Hepatic stellate cell (primary cell): ENCODE data around the gene SCGB1C2.
A peak's percentile ranks its signal among the peaks of the same experiment; 100 is the strongest.

Experiments
- DNase-seq: peaks from one replicate; pipeline ENCODE4 v3.0.0; 2011; ENCODE audit warnings: low spot score

Gene SCGB1C2

DNA sequence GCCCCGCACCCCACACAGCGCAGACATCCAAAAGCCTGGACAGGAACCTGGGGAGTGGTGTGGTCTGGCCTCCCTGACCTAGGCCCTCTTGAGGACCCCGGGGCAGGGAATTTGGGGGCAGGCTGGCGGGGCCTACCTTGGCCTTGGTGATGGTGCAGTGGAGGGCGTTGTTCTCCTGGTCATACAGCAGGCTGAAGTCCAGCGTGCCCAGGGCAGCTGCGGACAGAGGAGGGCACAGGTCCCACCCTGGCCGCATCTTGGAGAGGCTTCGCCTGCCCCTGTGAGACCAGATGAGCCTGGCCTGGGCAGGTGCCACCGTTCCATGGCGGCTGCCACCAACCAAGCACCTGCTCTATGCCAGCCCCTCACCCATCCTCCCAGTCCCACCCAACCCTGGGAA is 35.0 kb downstream of the SCGB1C2 start:
- no peak for DNase-seq

GRCh38 chr17:173166-173911 is 36.0 kb downstream of the SCGB1C2 start:
- no peak for DNase-seq

DNA sequence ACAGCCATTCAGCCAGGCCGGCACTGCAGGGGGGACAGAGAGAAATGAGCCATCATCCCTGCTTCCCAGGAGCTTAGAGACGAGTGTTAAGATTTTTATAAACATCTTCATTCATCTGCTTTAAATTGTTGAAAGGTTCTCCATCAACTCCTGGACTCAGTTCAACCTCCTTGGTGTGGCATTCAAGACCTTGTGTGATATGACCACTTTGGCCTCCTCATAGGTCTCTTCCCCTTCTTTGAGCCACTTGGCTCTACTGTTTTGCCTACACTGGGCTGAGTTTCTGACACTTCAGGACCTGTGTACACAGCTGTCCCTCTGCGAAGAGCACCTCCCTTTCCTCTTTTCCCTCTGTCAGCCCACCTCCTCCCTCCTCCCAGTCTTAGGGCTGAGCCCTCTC is 39.8 kb downstream of the SCGB1C2 start:
- DNase-seq = no peak

DNA sequence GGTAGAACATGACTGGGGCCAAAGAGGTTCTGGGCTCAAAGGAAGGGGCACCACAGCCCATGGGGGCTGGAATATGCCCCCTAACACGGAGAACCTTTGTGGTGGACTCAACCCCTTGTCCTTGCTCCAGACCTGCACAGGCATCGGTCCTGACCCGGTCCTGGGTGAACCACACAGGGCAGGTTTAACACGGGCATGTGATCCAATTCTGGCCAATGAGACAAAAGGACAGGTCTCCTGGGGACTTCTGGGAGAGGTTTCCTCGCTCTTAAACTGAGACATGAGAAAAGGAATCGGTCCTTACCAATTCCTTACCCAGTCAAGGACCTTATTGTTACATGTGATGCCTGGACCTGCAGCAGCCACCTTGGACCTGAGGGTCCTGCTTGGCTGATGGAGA is 40.4 kb downstream of the SCGB1C2 start:
- DNase-seq = no peak

- no peak for DNase-seq
Measured at GRCh38 chr17:178292-179065, 41.1 kb downstream of the SCGB1C2 start.

DNA sequence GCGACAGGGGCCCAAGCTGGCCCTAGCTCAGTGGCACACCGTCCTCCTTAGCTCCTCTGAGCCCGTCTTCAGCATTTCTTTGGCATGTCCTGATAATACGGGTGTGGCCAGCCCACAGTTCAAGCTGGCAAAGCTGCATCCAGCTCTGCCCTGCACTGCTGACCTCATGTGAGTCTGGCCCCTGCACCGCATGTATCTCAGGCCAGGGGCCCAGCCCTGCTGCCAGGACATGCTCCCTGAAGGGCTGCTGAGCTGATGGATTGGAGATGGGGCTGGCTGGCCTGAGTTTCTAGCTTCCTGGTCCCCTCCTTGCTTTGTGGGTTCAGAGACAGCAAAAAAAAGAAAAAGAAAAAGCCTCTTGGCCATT is 41.7 kb downstream of the SCGB1C2 start:
- DNase-seq = no peak

DNA sequence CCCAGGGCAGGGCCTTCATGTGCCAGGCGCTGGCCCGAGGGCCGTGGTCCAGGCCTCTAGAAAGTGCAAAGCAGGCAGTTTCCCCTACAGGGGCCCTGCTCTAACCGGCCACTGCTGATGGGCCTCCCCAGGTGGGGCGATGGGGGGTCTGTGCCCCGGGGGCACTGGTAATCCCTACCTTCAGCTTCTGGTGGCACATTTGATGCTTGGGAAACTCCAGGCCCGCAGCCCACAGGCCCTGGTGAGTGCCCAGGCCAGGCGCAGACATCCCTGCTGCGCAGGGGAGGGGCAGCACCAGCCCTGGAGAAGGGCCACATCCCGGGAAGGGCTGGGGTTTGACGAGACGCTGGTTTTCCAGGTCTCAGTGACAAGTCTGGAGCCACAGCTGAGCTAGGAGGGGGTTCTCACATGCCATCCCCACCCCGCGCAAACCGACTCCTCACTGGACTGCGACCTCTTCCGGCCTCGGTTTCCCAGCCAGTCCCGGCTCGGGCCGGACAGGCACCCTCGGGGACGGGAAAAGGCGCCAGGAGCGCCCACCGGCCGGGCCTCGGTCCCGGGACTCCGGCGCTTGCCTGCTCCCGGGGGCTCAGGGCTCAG is 42.5 kb downstream of the SCGB1C2 start:
- DNase-seq = no peak

DNA sequence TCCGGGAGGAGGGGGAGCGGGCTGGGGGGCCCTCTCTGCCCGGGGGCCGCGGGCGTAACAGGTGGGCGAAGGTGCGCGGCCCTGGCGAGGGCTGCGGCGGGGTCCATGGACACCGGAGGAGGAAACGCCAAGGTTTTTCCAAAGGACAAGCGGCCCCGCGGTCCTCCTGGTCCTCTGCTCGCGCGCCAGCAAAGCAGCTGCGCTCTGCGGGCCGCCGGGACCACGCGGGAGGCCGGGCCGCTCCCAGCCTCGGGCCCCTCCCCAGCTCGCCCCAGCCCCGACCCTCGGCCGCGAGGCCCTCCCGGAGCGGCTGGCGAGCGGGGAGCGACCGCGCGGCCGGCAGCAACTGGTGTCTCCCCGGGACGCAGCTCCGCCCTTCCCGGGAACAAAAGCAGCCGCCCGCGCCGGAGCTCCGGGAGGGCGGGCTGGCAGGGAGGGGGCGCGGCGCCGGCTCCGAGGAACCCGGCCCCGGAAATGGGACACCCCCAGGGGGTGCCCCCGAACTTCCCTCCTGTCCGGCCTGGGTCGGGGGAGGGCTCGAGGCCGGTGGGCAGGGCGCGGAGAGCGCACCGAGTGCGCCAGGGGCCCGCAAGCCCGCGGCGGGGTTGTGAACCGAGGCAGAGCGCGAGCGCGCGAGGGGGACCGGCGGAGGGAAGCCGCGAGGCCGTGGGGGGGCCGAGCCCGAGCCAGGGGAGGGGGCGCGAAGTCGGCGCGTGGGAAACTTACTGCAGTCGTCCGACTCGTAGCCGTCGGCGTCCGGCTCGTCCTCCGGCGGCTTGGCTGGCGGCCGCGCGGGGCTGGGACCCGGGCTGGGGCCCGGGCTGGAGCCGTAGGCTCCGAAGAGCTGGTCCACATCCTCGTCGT is 43.2 kb downstream of the SCGB1C2 start:
- no peak for DNase-seq

DNA sequence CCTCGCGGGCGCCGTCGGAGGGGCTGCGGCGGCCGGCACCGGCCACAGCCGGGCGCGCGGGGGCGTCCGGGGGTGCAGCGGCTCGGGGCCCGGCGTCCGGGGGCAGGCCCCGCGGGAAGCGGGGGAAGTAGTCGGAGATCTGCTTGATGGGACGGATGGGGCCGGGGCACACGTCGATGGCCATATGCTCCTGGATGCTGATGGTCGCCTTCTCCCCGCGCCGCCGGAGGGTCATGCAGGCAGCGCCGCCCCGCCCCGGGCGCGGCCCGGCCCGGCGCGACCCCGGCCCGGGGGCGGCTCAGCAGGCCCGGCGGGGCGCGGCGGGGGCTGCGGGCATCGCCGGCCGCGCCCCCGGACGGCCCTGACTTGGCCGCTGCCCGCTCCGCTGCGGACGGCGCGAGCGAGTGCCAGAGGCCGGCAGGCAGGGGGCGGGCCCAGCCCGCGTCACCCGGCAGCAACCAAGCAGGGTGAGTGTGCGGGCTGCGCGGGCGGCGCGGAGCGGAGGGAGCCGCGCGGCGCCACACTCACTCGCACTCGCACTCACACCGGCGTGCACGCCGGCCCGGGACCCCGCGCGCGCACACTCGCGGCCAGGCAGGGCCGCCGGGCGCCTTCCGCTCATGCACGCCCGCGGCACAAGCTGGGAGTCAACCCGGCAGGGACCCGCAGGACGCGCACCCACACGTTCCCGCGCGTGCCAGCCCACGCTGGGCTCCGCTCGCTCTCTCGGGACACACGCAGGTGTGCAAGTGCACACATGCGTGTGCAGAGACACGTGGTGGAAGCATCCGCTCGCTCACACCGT is 44.1 kb downstream of the SCGB1C2 start, which contains the start of gene DOC2B:
Gene DOC2B (minus strand): TSS at position 406 of the 805 bp plus-strand sequence. CDS start 171 bp downstream, at position 235.
- peak; percentile 68 for DNase-seq

DNA sequence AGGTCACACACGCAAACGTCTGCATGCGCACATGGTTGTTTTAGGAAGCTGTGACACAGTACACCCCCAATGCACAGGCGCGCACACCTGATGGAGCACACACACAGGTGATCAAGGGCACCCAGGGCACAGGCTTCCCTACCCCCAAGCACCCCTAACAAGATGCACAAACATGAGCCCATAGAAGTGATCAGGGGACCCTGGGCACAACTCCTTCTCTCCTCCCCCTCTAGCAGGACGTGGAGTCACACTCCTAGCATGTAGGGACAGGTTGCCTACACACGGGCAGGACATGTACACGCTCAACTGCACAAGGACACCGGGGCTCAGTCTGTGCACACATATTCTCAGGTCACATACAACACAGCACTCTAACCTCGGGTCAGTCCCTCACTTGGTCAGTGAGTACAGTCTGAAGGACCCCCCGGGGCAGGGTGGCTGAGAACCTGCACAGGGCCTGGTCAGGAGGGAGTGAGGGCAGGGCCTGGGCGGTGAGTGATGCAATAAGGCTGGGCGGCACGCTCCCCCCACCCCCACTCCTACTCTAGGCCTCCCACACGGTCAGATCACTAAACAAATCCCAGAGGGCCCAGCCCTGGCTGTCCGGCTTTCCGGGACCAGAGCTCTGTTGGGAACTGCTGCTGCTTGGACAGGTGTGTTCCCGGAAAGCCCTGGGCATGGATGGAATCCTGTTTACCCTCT is 44.8 kb downstream of the SCGB1C2 start:
- DNase-seq = no peak

- DNase-seq = no peak
Measured at GRCh38 chr17:183021-183420, 45.7 kb downstream of the SCGB1C2 start.

DNA sequence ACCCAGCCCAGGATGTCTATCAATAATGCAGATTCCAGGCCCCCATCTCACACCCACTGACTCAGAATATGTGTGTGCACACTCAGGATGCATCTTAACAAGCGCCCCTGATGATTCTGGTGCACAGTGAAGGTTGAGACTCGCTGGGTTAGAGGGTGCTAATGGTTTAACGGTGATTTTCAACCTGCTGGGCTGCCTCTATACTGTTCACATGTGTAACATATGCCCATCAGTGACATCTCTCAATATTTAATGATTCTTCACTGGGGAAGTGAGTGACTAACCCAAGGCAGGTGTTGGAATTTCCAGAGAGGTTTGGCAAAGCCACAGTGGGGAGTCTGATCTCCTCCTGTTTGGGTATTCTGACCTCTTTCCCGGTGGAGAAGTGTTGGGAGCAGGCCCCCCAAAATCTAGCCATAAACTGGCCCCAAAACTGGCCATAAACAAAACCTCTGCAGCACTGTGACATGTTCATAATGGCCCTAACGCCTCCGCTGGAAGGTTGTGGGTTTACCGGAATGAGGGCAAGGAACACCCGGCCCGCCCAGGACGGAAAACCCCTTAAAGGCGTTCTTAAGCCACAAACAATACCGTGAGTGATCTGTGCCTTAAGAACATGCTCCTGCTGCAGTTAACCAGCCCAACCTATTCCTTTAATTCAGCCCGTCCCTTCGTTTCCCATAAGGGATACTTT is 48.2 kb downstream of the SCGB1C2 start:
- no peak for DNase-seq

- DNase-seq = no peak
Measured at GRCh38 chr17:187130-187529, 49.8 kb downstream of the SCGB1C2 start.
